ENCODE data around the gene ESD. TPM values are rescaled to one million over a fixed set of nuclear protein-coding genes. Genes with fewer than 3 reads are reported as not detected.

Gene ESD
- total and polyA plus RNA-seq, 2 experiments from 2014 or later: 61.0 to 123 TPM

GRCh38 chr13:46846726-46847125, 49.8 kb upstream of the ESD start (continued):
- TF ChIP-seq ZNF462 (CRISPR knock-in tag; IDR thresholded peaks at IDR 0.05): no peak
- no peak for TF ChIP-seq CTCF (conservative IDR thresholded peaks at IDR 0.05; ENCODE audit: low read depth in 2 of 2)
- TF ChIP-seq ZNF114 (CRISPR knock-in tag; IDR thresholded peaks at IDR 0.05): no peak
- TF ChIP-seq ZNF331 (CRISPR knock-in tag; IDR thresholded peaks at IDR 0.05; ENCODE audit: low read depth): no peak
- TF ChIP-seq NANOG (IDR thresholded peaks at IDR 0.05; ENCODE audit: borderline replicate concordance): no peak
- no peak for TF ChIP-seq POLR2AphosphoS5 (IDR thresholded peaks at IDR 0.05; ENCODE audit: low read depth)
- no peak for TF ChIP-seq EZH2phosphoT487 (IDR thresholded peaks at IDR 0.05; ENCODE audit: unreplicated experiment)

- Histone ChIP-seq H4K20me1 (replicated peaks; ENCODE audit: insufficient read depth) (no peaks in the 10 kb centered on the region), H3K79me2 (replicated peaks; ENCODE audit: insufficient read depth) (no peaks in the 10 kb centered on the region), H3K4me2 (no peak overlapping the region), H3K9me2 (ENCODE audit: insufficient read depth) (no peaks in the 10 kb centered on the region), H3K4me3 (no peak overlapping the region), H3F3A (replicated peaks; ENCODE audit: low read depth) (no peaks in the 10 kb centered on the region), H3K4me1 (ENCODE audit: insufficient read depth) (no peaks in the 10 kb centered on the region), H3K36me3 (ENCODE audit: insufficient read depth) (no peaks in the 10 kb centered on the region), H3K27me3 (ENCODE audit: insufficient read depth) (no peaks in the 10 kb centered on the region), H2AFZ (no peak overlapping the region), H3K27ac (ENCODE audit: low read depth) (no peak overlapping the region)
- Mint-ChIP-seq H3K9me3 (no peaks in the 10 kb centered on the region), H3K36me3 (ENCODE audit: low read depth) (no peaks in the 10 kb centered on the region), H3K4me1 (no peaks in the 10 kb centered on the region), H3K27me3 (ENCODE audit: insufficient read depth, low read depth, poor library complexity) (peaks cover 3% of the 10 kb centered on the region), H3K27ac (no peak overlapping the region), H3K4me3 (no peak overlapping the region)
- DNase-seq (ENCODE audit: low spot score) (no peak), ATAC-seq (no peak)
- TF ChIP-seq NANOG (IDR thresholded peaks at IDR 0.05; ENCODE audit: borderline replicate concordance): no peak
- no peak for TF ChIP-seq STAT1 (IDR thresholded peaks at IDR 0.05; ENCODE audit: unreplicated experiment)
- no peak for TF ChIP-seq ETS1 (IDR thresholded peaks at IDR 0.05)
- TF ChIP-seq POLR2AphosphoS5 (IDR thresholded peaks at IDR 0.05; ENCODE audit: low read depth): no peak
These were observed 48.2 kb upstream of the ESD start for GRCh38 chr13:46845146-46845545.
